Activated CD8-positive, alpha-beta T cell treated with anti-CD3 and anti-CD28 coated beads for 36 hours (primary cell): ENCODE results near the gene GRM4. TPM values are rescaled to one million over a fixed set of nuclear protein-coding genes. Genes with fewer than 3 reads are reported as not detected.

ENCODE experiments used
- ATAC-seq: fragments of 200-7000 bp; cut with Tn5 transposase; one replicate; pipeline ENCODE4 v1.10.0; 2021; ENCODE audit warnings: mild to moderate bottlenecking, moderate library complexity
- CTCF ChIA-PET: fragments of 350-600 bp; sonication (Branson Sonifier 250); formaldehyde crosslinking; loops from one replicate; lab custom pipeline; 2021; ENCODE audit warnings: antibody characterized with exemption; lab: Charles Lee
- POLR2A ChIA-PET: fragments of 350-600 bp; sonication (Branson Sonifier 250); formaldehyde crosslinking; loops from one replicate; lab custom pipeline; 2021; ENCODE audit warnings: antibody characterized with exemption; lab: Charles Lee
- DNase-seq: peaks from one replicate; pipeline ENCODE4 v3.0.0-alpha.2; 2020
- H3K27ac Mint-ChIP-seq: one replicate; pipeline ENCODE4 v1.8.0; 2021; ENCODE audit warnings: mild to moderate bottlenecking, mixed read lengths
- H3K27me3 Mint-ChIP-seq: one replicate; pipeline ENCODE4 v1.8.0; 2021; ENCODE audit warnings: mixed read lengths
- H3K36me3 Mint-ChIP-seq: one replicate; pipeline ENCODE4 v1.8.0; 2021; ENCODE audit warnings: low read depth, mixed read lengths
- H3K4me1 Mint-ChIP-seq: one replicate; pipeline ENCODE4 v1.8.0; 2021; ENCODE audit warnings: low read depth, mixed read lengths
- H3K4me3 Mint-ChIP-seq: one replicate; pipeline ENCODE4 v1.8.0; 2021; ENCODE audit warnings: mild to moderate bottlenecking, moderate library complexity, mixed read lengths
- H3K9me3 Mint-ChIP-seq: one replicate; pipeline ENCODE4 v1.8.0; 2021; ENCODE audit warnings: mixed read lengths
- intact Hi-C: fragments of 100-400 bp; cut with micrococcal nuclease; formaldehyde crosslinking; loops from one replicate; pipeline ENCODE4 v1.10.0; 2022
- total RNA-seq, 2 experiments: library from RNA; stranded (reverse); gene quantifications; one replicate each; pipeline ENCODE4 v1.2.3, GENCODE V29; 2021
- TF ChIP-seq, protein P1 (sequence below): fragments of 200-600 bp; IDR thresholded peaks from one replicate; pipeline ENCODE4 v1.8.0; 2022; ENCODE audit warnings: antibody characterized with exemption, mild to moderate bottlenecking

The GRM4 gene
- total RNA-seq, 2 experiments from 2014 or later: 0.11 to 0.14 TPM

GRCh38 chr6:33985313-33985751 is 160.6 kb downstream of the GRM4 start:
- Mint-ChIP-seq H3K9me3 (no peaks in the 10 kb centered on the region), H3K4me3 (no peak overlapping the region), H3K4me1 (no peaks in the 10 kb centered on the region), H3K36me3 (no peaks in the 10 kb centered on the region), H3K27me3 (no peaks in the 10 kb centered on the region), H3K27ac (no peak overlapping the region)
- ChIA-PET CTCF (interaction anchor here (1.1 kb wide), 1 partner anchor 214 kb away, joined by 3 read pairs; no protein-coding TSS in a partner anchor), POLR2A (no interaction called here)
- intact Hi-C loops: no loop called here
- ATAC-seq (no peak), DNase-seq (no peak)
- TF ChIP-seq, protein P1, sequence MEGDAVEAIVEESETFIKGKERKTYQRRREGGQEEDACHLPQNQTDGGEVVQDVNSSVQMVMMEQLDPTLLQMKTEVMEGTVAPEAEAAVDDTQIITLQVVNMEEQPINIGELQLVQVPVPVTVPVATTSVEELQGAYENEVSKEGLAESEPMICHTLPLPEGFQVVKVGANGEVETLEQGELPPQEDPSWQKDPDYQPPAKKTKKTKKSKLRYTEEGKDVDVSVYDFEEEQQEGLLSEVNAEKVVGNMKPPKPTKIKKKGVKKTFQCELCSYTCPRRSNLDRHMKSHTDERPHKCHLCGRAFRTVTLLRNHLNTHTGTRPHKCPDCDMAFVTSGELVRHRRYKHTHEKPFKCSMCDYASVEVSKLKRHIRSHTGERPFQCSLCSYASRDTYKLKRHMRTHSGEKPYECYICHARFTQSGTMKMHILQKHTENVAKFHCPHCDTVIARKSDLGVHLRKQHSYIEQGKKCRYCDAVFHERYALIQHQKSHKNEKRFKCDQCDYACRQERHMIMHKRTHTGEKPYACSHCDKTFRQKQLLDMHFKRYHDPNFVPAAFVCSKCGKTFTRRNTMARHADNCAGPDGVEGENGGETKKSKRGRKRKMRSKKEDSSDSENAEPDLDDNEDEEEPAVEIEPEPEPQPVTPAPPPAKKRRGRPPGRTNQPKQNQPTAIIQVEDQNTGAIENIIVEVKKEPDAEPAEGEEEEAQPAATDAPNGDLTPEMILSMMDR: no peak

GRCh38 chr6:33984466-33985312 is 161.2 kb downstream of the GRM4 start:
- DNase-seq: no peak
- POLR2A ChIA-PET: no interaction called here
- no peak overlapping the region for H3K4me3 Mint-ChIP-seq
- H3K9me3 Mint-ChIP-seq: no peaks in the 10 kb centered on the region
- ATAC-seq: no peak
- H3K36me3 Mint-ChIP-seq: no peaks in the 10 kb centered on the region
- intact Hi-C loops: no loop called here
- no peak overlapping the region for H3K27ac Mint-ChIP-seq
- no peaks in the 10 kb centered on the region for H3K27me3 Mint-ChIP-seq
- no peaks in the 10 kb centered on the region for H3K4me1 Mint-ChIP-seq
- TF ChIP-seq, protein P1: no peak
- CTCF ChIA-PET: interaction anchor here (1.1 kb wide), 1 partner anchor 213 kb away, joined by 3 read pairs; no protein-coding TSS in a partner anchor

GRCh38 chr6:33983721-33984465 is 162.0 kb downstream of the GRM4 start:
- Mint-ChIP-seq H3K4me1 (no peaks in the 10 kb centered on the region), H3K27ac (no peak overlapping the region), H3K9me3 (no peaks in the 10 kb centered on the region), H3K36me3 (no peaks in the 10 kb centered on the region), H3K27me3 (no peaks in the 10 kb centered on the region), H3K4me3 (no peak overlapping the region)
- intact Hi-C loops: no loop called here
- ATAC-seq (no peak), DNase-seq (no peak)
- TF ChIP-seq, protein P1: no peak
- ChIA-PET CTCF (interaction anchor here (1.5 kb wide), 1 partner anchor 212 kb away, joined by 5 read pairs; no protein-coding TSS in a partner anchor), POLR2A (no interaction called here)

DNA sequence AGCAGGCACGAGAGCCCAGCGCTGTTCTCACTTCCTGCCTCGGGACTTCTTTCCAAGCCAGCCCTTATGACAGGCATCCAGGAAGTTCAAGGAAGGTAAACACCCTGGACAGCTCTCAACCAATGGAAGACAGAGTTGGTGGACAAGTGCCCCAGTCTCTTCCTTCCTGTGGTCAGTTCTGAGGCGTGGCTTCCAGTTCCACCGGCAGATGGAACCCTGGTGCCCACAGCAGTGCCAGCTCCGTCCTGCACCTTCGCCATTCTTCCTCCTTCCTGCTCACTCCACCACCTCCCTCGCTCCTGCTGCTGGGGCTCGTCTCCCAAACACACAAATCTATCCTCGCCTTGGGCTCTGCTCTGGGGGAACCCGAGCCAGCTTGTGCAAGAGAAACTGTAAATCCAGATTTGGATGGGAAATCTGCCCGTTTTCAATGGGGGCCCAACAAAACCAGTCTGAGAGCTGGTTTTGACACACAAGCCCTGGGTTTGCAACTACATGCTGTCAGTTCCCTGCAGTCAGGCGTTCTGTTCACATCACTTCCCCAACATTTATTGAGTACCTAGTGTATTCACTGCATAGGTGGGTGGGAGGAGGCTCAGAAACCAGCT is 162.7 kb downstream of the GRM4 start:
- TF ChIP-seq, protein P1: no peak
- no peak overlapping the region for H3K27ac Mint-ChIP-seq
- H3K4me3 Mint-ChIP-seq: no peak overlapping the region
- no peaks in the 10 kb centered on the region for H3K4me1 Mint-ChIP-seq
- DNase-seq (no peak), ATAC-seq (no peak)
- H3K27me3 Mint-ChIP-seq: no peaks in the 10 kb centered on the region
- ChIA-PET CTCF (interaction anchor here (1.5 kb wide), 1 partner anchor 212 kb away, joined by 5 read pairs; no protein-coding TSS in a partner anchor), POLR2A (no interaction called here)
- intact Hi-C loops: no loop called here
- no peaks in the 10 kb centered on the region for H3K9me3 Mint-ChIP-seq
- no peaks in the 10 kb centered on the region for H3K36me3 Mint-ChIP-seq
